Panc1 (cell line): ENCODE measurements around the gene ARMC2. TPM values are rescaled to one million over a fixed set of nuclear protein-coding genes. Genes with fewer than 3 reads are reported as not detected.

Source experiments
- ATAC-seq: fragments of 200-7000 bp; cut with Tn5 transposase; 2 replicates; pipeline ENCODE4 v1.9.1; 2020; ENCODE audit warnings: mild to moderate bottlenecking, moderate library complexity
- BruUV-seq: library from RNA; stranded (reverse); fragments of 400-500 nt; replicated peaks from 2 replicates; lab custom pipeline; 2021; lab: Mats Ljungman, UMichigan
- CTCF ChIA-PET: fragments of 300-600 bp; sonication (Branson Sonifier 250); formaldehyde crosslinking; loops from one replicate; lab custom pipeline; 2022; ENCODE audit warnings: antibody characterized with exemption; lab: Charles Lee
- POLR2A ChIA-PET: fragments of 300-600 bp; sonication (Branson Sonifier 250); formaldehyde crosslinking; loops from one replicate; lab custom pipeline; 2022; ENCODE audit warnings: antibody characterized with exemption; lab: Charles Lee
- DNase-seq: peaks from one replicate; pipeline ENCODE4 v3.0.0-alpha.2; 2010; ENCODE audit warnings: low read depth, low spot score
- H3K27ac ChIP-seq: 2 replicates; pipeline ENCODE4 v1.5.1; 2011; ENCODE audit warnings: mild to moderate bottlenecking, low read length, inconsistent platforms
- H3K27me3 ChIP-seq: fragments of 200-500 bp; sonication (Bioruptor generic); 2 replicates; pipeline ENCODE4 v1.6.0; 2014; ENCODE audit warnings: low read length, inconsistent platforms; ENCODE audit not compliant: control insufficient read depth, insufficient read depth
- H3K36me3 ChIP-seq: fragments of 200-500 bp; sonication (Bioruptor generic); 2 replicates; pipeline ENCODE4 v1.5.1; 2014; ENCODE audit warnings: inconsistent platforms, mild to moderate bottlenecking, low read length, moderate library complexity; ENCODE audit not compliant: control insufficient read depth, insufficient read depth
- H3K4me1 ChIP-seq: 2 replicates; pipeline ENCODE4 v1.5.1; 2011; ENCODE audit warnings: inconsistent platforms, mild to moderate bottlenecking, low read length, moderate library complexity; ENCODE audit not compliant: control insufficient read depth, insufficient read depth
- H3K4me3 ChIP-seq, 2 experiments: 2 replicates each; pipeline ENCODE4 v1.5.1; 2011 to 2012; ENCODE audit warnings: low read depth in 2 of 2, low read length in 2 of 2, mild to moderate bottlenecking in 2 of 2, inconsistent platforms in 1 of 2, moderate library complexity in 1 of 2
- H3K9me3 ChIP-seq: fragments of 200-500 bp; sonication (Bioruptor generic); 2 replicates; pipeline ENCODE4 v1.5.1; 2014; ENCODE audit warnings: low read depth, mild to moderate bottlenecking, inconsistent platforms, low read length, moderate library complexity; ENCODE audit not compliant: control insufficient read depth, insufficient read depth
- POLR2AphosphoS5 ChIP-seq: IDR thresholded peaks from 2 replicates; pipeline ENCODE4 v1.6.1; 2012; ENCODE audit warnings: mild to moderate bottlenecking, low read depth, low read length, moderate library complexity
- SIN3A ChIP-seq: IDR thresholded peaks from 2 replicates; pipeline ENCODE4 v1.6.1; 2012; ENCODE audit warnings: low read depth, mild to moderate bottlenecking, low read length, moderate library complexity, borderline replicate concordance; ENCODE audit not compliant: insufficient read depth
- TCF7L2 ChIP-seq: IDR thresholded peaks from 2 replicates; pipeline ENCODE4 v1.6.1; 2011; ENCODE audit warnings: mild to moderate bottlenecking, low read depth, low read length, inconsistent platforms
- in situ Hi-C: cut with HindIII; loops from 2 replicates; pipeline ENCODE4 v1.10.0; 2016; ENCODE audit warnings: low sequenced_read_pairs, low pct_unique_long_range_greater_than_20kb
- intact Hi-C: fragments of 100-400 bp; cut with micrococcal nuclease; formaldehyde crosslinking; loops from one replicate; pipeline ENCODE4 v1.10.0; 2022; ENCODE audit not compliant: unreplicated experiment
- total RNA-seq: library from RNA; stranded (reverse); gene quantifications from one replicate; pipeline ENCODE4 v1.2.1, GENCODE V29; 2021; ENCODE audit not compliant: unreplicated experiment
- TF ChIP-seq, protein P1 (sequence below): fragments of 450-650 bp; IDR thresholded peaks from 2 replicates; pipeline ENCODE4 v1.5.1; 2017; ENCODE audit warnings: mild to moderate bottlenecking
- TF ChIP-seq, protein P2 (sequence below), 2 experiments: IDR thresholded peaks; 2 replicates each; pipeline ENCODE4 v1.6.1; 2011 to 2012; ENCODE audit warnings: low read depth in 2 of 2, control low read depth in 1 of 2, low read length in 1 of 2, mild to moderate bottlenecking in 1 of 2, moderate library complexity in 1 of 2; ENCODE audit not compliant: insufficient read depth in 1 of 2

The ARMC2 gene
- total RNA-seq, 1 experiment from 2014 or later = 9.3 TPM

DNA sequence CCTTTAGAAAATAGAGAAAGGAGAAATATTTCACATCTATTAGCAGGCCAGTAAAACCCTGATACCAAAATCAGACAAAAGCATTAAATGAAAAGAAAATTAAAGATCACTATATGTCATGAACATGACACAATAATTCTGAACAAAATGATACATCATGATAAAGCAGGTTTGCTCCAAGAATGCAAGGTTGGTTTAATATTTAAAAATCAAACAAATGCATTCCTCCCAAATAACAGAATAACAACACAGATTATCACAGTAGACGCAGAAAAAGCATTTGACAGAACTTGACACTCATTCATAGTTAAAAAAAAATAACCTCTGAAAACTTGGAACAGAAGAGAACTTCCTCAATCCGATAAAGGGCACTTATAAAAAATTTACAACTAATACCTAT lies 22.9 kb upstream of the ARMC2 start:
- DNase-seq (no peak), ATAC-seq (no peak)
- in situ Hi-C loops = no loop called here
- Histone ChIP-seq H3K4me1 (no peaks in the 10 kb centered on the region), H3K27ac (no peak overlapping the region), H3K4me3 (no peak overlapping the region), H3K36me3 (no peaks in the 10 kb centered on the region), H3K9me3 (no peaks in the 10 kb centered on the region; the same call in 1 of the 2 replicates), H3K27me3 (no peaks in the 10 kb centered on the region; the same call in 1 of the 2 replicates)
- POLR2A ChIA-PET = no interaction called here
- CTCF ChIA-PET = no interaction called here
- no TSS peak for BruUV-seq
- intact Hi-C loops = no loop called here
- TF ChIP-seq SIN3A (no peak), TCF7L2 (no peak), POLR2AphosphoS5 (no peak)
- TF ChIP-seq, protein P1, sequence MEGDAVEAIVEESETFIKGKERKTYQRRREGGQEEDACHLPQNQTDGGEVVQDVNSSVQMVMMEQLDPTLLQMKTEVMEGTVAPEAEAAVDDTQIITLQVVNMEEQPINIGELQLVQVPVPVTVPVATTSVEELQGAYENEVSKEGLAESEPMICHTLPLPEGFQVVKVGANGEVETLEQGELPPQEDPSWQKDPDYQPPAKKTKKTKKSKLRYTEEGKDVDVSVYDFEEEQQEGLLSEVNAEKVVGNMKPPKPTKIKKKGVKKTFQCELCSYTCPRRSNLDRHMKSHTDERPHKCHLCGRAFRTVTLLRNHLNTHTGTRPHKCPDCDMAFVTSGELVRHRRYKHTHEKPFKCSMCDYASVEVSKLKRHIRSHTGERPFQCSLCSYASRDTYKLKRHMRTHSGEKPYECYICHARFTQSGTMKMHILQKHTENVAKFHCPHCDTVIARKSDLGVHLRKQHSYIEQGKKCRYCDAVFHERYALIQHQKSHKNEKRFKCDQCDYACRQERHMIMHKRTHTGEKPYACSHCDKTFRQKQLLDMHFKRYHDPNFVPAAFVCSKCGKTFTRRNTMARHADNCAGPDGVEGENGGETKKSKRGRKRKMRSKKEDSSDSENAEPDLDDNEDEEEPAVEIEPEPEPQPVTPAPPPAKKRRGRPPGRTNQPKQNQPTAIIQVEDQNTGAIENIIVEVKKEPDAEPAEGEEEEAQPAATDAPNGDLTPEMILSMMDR = no peak
- TF ChIP-seq, protein P2, sequence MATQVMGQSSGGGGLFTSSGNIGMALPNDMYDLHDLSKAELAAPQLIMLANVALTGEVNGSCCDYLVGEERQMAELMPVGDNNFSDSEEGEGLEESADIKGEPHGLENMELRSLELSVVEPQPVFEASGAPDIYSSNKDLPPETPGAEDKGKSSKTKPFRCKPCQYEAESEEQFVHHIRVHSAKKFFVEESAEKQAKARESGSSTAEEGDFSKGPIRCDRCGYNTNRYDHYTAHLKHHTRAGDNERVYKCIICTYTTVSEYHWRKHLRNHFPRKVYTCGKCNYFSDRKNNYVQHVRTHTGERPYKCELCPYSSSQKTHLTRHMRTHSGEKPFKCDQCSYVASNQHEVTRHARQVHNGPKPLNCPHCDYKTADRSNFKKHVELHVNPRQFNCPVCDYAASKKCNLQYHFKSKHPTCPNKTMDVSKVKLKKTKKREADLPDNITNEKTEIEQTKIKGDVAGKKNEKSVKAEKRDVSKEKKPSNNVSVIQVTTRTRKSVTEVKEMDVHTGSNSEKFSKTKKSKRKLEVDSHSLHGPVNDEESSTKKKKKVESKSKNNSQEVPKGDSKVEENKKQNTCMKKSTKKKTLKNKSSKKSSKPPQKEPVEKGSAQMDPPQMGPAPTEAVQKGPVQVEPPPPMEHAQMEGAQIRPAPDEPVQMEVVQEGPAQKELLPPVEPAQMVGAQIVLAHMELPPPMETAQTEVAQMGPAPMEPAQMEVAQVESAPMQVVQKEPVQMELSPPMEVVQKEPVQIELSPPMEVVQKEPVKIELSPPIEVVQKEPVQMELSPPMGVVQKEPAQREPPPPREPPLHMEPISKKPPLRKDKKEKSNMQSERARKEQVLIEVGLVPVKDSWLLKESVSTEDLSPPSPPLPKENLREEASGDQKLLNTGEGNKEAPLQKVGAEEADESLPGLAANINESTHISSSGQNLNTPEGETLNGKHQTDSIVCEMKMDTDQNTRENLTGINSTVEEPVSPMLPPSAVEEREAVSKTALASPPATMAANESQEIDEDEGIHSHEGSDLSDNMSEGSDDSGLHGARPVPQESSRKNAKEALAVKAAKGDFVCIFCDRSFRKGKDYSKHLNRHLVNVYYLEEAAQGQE (IDR thresholded peaks at IDR 0.05; ENCODE audit: insufficient read depth in 1 of 2, low read depth in 2 of 2, low read length in 1 of 2) = no peak

DNA sequence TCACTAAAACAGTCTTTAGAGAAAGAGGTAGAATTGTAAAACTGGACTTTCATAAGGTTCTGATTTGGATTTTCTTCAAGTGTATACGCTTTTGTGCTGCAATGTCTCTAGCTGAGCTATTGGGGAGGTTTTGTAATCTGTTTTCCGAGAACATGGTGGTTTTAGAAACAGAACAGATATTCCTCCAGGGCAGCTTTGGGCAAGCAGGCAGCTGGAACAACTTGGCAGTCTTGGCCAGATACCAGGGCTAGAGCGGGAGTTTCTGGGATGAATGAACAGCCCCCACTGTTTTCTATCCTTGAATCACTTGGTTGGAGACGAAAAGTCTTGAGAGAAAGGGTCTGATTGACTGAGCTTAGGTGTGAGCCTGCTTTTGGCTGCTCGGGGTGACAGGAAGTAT lies 17.1 kb upstream of the ARMC2 start:
- ChIA-PET CTCF (interaction anchor here (0.6 kb wide), 1 partner anchor 290 kb away, joined by 3 read pairs; no protein-coding TSS in a partner anchor), POLR2A (no interaction called here)
- Histone ChIP-seq H3K4me1 (no peaks in the 10 kb centered on the region), H3K27ac (no peak overlapping the region), H3K27me3 (no peaks in the 10 kb centered on the region; the same call in 1 of the 2 replicates), H3K9me3 (no peaks in the 10 kb centered on the region), H3K36me3 (no peaks in the 10 kb centered on the region), H3K4me3 (no peak overlapping the region)
- in situ Hi-C loops = no loop called here
- ATAC-seq (no peak), DNase-seq (no peak)
- intact Hi-C loops = no loop called here
- no TSS peak for BruUV-seq
- TF ChIP-seq, protein P2 (IDR thresholded peaks at IDR 0.05; ENCODE audit: insufficient read depth in 1 of 2, low read depth in 2 of 2, low read length in 1 of 2) = no peak
- TF ChIP-seq POLR2AphosphoS5 = no peak
- no peak for TF ChIP-seq SIN3A
- no peak for TF ChIP-seq TCF7L2
- TF ChIP-seq, protein P1 = no peak
